ENCODE data around the gene ROBO1. TPM values are rescaled to one million over a fixed set of nuclear protein-coding genes. Genes with fewer than 3 reads are reported as not detected.

Gene ROBO1
- total and polyA plus RNA-seq, 4 donors, result 1.0 to 30.3 (median 3.9) TPM

- Histone ChIP-seq H3K4me1 (ENCODE audit: control insufficient read depth in 4 of 4, insufficient read depth in 4 of 4, low read length in 3 of 4) (no peaks in the 10 kb centered on the region), H3K9ac (ENCODE audit: low read depth in 1 of 2, low read length in 2 of 2) (no peak overlapping the region), H3K27ac (ENCODE audit: low read depth in 1 of 2, low read length in 2 of 2) (no peak overlapping the region), H3K27me3 (ENCODE audit: control insufficient read depth in 4 of 4, insufficient read depth in 4 of 4, low read length in 3 of 4) (no peaks in the 10 kb centered on the region), H3K36me3 (ENCODE audit: control insufficient read depth in 4 of 4, insufficient read depth in 3 of 4, low read depth in 1 of 4, low read length in 3 of 4) (no peaks in the 10 kb centered on the region), H3K9me3 (ENCODE audit: control insufficient read depth in 4 of 4, low read length in 3 of 4) (no peaks in the 10 kb centered on the region), H3K4me3 (ENCODE audit: low read depth in 1 of 3, low read length in 3 of 3) (no peak overlapping the region)
- TF ChIP-seq CTCF (IDR thresholded peaks at IDR 0.05; ENCODE audit: low read depth, low read length, missing input control) (no peak), RXRA (IDR thresholded peaks at IDR 0.05) (no peak), JUND (IDR thresholded peaks at IDR 0.05) (no peak), GABPA (IDR thresholded peaks at IDR 0.05 in 1 of 2, conservative IDR thresholded peaks at IDR 0.05 in 1 of 2) (no peak), HNF4G (IDR thresholded peaks at IDR 0.05) (no peak), FOXA2 (IDR thresholded peaks at IDR 0.05) (no peak), ATF3 (IDR thresholded peaks at IDR 0.05) (no peak), RAD21 (IDR thresholded peaks at IDR 0.05) (no peak), REST (IDR thresholded peaks at IDR 0.05) (no peak), HNF4A (conservative IDR thresholded peaks at IDR 0.05) (no peak)
- TF ChIP-seq, protein P1, sequence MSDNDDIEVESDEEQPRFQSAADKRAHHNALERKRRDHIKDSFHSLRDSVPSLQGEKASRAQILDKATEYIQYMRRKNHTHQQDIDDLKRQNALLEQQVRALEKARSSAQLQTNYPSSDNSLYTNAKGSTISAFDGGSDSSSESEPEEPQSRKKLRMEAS (IDR thresholded peaks at IDR 0.05), result no peak
- DNase-seq (ENCODE audit: low spot score), result no peak
- 63% methylated on average over 6 of the region's 6 CpGs for WGBS
These were observed 1198.0 kb downstream of the ROBO1 start for GRCh38 chr3:78569804-78570203.

GRCh38 chr3:78565712-78566111 lies 1202.1 kb downstream of the ROBO1 start:
- Histone ChIP-seq H3K4me3 (ENCODE audit: low read depth in 1 of 3, low read length in 3 of 3) (no peak overlapping the region), H3K27me3 (ENCODE audit: control insufficient read depth in 4 of 4, insufficient read depth in 4 of 4, low read length in 3 of 4) (no peaks in the 10 kb centered on the region), H3K9ac (ENCODE audit: low read depth in 1 of 2, low read length in 2 of 2) (no peak overlapping the region), H3K9me3 (ENCODE audit: control insufficient read depth in 4 of 4, low read length in 3 of 4) (no peaks in the 10 kb centered on the region), H3K36me3 (ENCODE audit: control insufficient read depth in 4 of 4, insufficient read depth in 3 of 4, low read depth in 1 of 4, low read length in 3 of 4) (no peaks in the 10 kb centered on the region), H3K27ac (ENCODE audit: low read depth in 1 of 2, low read length in 2 of 2) (no peak overlapping the region), H3K4me1 (ENCODE audit: control insufficient read depth in 4 of 4, insufficient read depth in 4 of 4, low read length in 3 of 4) (no peaks in the 10 kb centered on the region)
- DNase-seq (ENCODE audit: low spot score), result no peak
- 100% methylated on average over 1 of the region's 1 CpG for WGBS
- TF ChIP-seq CTCF (IDR thresholded peaks at IDR 0.05; ENCODE audit: low read depth, low read length, missing input control), result no peak
- TF ChIP-seq HNF4A (conservative IDR thresholded peaks at IDR 0.05), result no peak
- TF ChIP-seq NR2F2 (IDR thresholded peaks at IDR 0.05), result no peak
- TF ChIP-seq GABPA (IDR thresholded peaks at IDR 0.05 in 1 of 2, conservative IDR thresholded peaks at IDR 0.05 in 1 of 2), result no peak
- no peak for TF ChIP-seq RAD21 (IDR thresholded peaks at IDR 0.05)
